Testis (tissue), 2 donors: Measurements from ENCODE around the gene RBFOX1.

Source experiments
- CTCF ChIP-seq, 3 experiments: fragments of 450-650 bp in 2 of 3; fragments of 200-600 bp in 1 of 3; sonication (generic) in 1 of 3; IDR thresholded peaks; one replicate each; pipeline ENCODE4 v1.5.1; 2016 to 2019; ENCODE audit warnings: antibody characterized with exemption in 3 of 3, mild to moderate bottlenecking in 2 of 3, moderate library complexity in 1 of 3
- POLR2A ChIP-seq: fragments of 450-650 bp; IDR thresholded peaks from one replicate; pipeline ENCODE4 v1.6.1; 2017; ENCODE audit warnings: antibody characterized with exemption, mild to moderate bottlenecking, moderate library complexity

DNA sequence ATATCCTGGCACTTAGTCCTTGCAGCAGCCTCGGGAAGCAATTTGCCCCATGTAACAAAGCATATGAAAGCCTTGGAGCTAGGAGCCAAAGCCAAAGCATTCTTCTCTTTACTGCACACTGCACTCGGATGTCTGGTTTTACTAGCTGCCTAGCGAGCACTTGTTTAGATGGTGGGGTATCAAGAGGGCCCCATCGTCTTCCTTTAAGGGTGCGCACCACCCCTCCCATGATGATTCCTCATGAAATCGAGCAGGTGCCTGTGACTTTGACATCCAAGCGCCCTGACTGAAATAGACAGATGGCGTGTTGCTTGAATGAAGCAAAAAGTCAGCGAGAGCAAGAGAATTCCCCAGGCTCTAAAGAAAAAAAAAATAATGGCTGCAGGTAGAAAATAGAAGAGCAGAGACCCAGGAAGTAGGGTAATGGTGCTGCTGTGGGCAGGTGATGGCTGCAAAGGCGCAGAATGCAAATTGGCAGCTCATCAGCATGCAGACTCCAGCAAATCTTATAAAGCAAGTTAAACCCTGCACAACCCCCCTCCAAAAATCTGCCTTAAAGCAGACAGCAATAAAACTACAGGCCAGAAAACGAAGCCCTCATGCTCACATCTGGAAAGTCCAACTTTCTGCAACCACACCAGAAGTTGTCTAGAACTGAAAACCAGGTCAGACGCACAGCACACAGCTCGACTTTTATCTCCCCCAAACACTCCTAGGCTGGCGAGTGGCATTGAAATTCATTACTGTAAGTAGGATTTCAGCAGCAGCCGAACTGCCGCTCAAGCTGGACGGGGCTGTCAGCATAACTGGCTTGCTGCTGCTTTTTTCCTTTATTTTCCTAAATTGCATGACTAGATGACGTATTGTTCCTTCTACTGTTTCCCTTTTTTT is 384.3 kb downstream of the RBFOX1 start:
- TF ChIP-seq CTCF (IDR thresholded peaks at IDR 0.05) (no peak), POLR2A (no peak)
